Osteoblast (primary cell): ENCODE data around the gene NDUFS2. TPM values are rescaled to one million over a fixed set of nuclear protein-coding genes. Genes with fewer than 3 reads are reported as not detected.

Experiments used
- DNase-seq: peaks from one replicate; pipeline ENCODE4 v3.0.0; 2011; ENCODE audit warnings: low spot score, mixed read lengths; ENCODE audit not compliant: insufficient read length; ENCODE audit errors: missing footprints
- H2AFZ ChIP-seq: 2 replicates; pipeline ENCODE4 v1.6.0; 2011; ENCODE audit warnings: mild to moderate bottlenecking, low read length
- H3K27ac ChIP-seq: 2 replicates; pipeline ENCODE4 v1.5.1; 2011; ENCODE audit warnings: mild to moderate bottlenecking, low read depth, low read length, moderate library complexity
- H3K27me3 ChIP-seq: 2 replicates; pipeline ENCODE4 v1.6.0; 2012; ENCODE audit warnings: mild to moderate bottlenecking, control low read depth, inconsistent platforms, low read length, moderate library complexity; ENCODE audit not compliant: insufficient read depth
- H3K36me3 ChIP-seq: 2 replicates; pipeline ENCODE4 v1.5.1; 2011; ENCODE audit warnings: mild to moderate bottlenecking, low read length, control low read depth, moderate library complexity; ENCODE audit not compliant: insufficient read depth
- H3K4me1 ChIP-seq: 2 replicates; pipeline ENCODE4 v1.5.1; 2011; ENCODE audit warnings: mild to moderate bottlenecking, low read length, control low read depth, moderate library complexity; ENCODE audit not compliant: insufficient read depth
- H3K4me2 ChIP-seq: 2 replicates; pipeline ENCODE4 v1.6.0; 2011; ENCODE audit warnings: mild to moderate bottlenecking, low read length; ENCODE audit not compliant: insufficient read depth
- H3K4me3 ChIP-seq: fragments of 200-600 bp; sonication (generic); 3 replicates; pipeline ENCODE4 v1.5.1; 2012; ENCODE audit warnings: mild to moderate bottlenecking, low read length, inconsistent platforms; ENCODE audit not compliant: insufficient read depth
- H3K79me2 ChIP-seq: 2 replicates; pipeline ENCODE4 v1.6.0; 2012; ENCODE audit warnings: mild to moderate bottlenecking, low read length, control low read depth, inconsistent platforms; ENCODE audit not compliant: insufficient read depth
- H3K9me3 ChIP-seq: 2 replicates; pipeline ENCODE4 v1.5.1; 2011; ENCODE audit warnings: low read depth, low read length, control low read depth
- H4K20me1 ChIP-seq: 2 replicates; pipeline ENCODE4 v1.6.0; 2012; ENCODE audit warnings: mild to moderate bottlenecking, low read length, control low read depth; ENCODE audit not compliant: insufficient read depth
- total RNA-seq: library from RNA; depleted of rRNA; stranded (reverse); fragments of >200 nt; gene quantifications from 2 replicates; pipeline ENCODE4 v1.2.3, GENCODE V29; 2012
- TF ChIP-seq, protein P1 (sequence below): IDR thresholded peaks from 2 replicates; pipeline ENCODE4 v1.5.1; 2011; ENCODE audit warnings: mild to moderate bottlenecking, low read depth, low read length, moderate library complexity; ENCODE audit errors: extremely low read depth

Gene NDUFS2
- total RNA-seq, 1 donor = 103 TPM

DNA sequence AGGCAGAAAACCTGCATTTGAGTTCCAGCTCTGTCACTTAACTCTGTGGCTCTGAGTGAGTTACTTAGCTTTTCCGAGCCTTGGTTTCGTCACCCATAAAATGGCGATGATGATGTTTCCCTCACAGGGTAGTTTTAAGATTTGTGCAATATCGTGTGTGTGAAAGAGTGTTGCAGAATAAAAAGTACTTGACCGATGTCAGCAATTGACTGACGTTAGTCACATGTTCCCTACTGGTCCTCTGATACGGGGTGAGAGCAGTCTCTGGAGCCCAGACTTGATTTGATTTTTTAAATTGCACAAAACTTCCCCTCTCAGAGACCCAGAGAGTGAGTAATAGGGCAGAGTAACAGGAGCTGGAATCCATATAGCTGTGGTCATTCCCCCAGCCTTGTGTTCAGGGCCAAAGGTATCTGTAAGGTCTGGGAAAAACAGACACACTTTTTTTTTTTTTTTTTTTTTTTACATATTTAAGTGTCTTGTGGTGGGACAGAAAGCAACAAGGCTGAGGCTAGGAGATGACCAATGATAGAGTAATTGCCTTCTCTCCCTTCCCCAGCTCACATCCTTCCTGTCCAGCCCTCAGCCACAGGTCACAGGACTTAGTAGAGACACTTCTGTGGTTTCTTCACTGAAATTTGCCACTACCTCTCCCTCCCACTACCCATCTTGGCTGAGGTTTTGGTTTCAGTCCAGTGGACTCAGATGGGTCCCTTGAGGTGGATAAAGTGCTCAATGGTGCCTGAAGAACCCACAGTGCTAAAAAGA, 15.0 kb downstream of the NDUFS2 start:
- peak overlapping the region; percentile 73 for H2AFZ ChIP-seq
- peak; percentile 90 for DNase-seq
- no peaks in the 10 kb centered on the region for H3K27me3 ChIP-seq
- peak overlapping the region; percentile 97 for H3K27ac ChIP-seq
- H3K9me3 ChIP-seq = no peaks in the 10 kb centered on the region
- no peaks in the 10 kb centered on the region for H3K79me2 ChIP-seq
- H3K4me2 ChIP-seq = peak overlapping the region; percentile 77
- TF ChIP-seq, protein P1, sequence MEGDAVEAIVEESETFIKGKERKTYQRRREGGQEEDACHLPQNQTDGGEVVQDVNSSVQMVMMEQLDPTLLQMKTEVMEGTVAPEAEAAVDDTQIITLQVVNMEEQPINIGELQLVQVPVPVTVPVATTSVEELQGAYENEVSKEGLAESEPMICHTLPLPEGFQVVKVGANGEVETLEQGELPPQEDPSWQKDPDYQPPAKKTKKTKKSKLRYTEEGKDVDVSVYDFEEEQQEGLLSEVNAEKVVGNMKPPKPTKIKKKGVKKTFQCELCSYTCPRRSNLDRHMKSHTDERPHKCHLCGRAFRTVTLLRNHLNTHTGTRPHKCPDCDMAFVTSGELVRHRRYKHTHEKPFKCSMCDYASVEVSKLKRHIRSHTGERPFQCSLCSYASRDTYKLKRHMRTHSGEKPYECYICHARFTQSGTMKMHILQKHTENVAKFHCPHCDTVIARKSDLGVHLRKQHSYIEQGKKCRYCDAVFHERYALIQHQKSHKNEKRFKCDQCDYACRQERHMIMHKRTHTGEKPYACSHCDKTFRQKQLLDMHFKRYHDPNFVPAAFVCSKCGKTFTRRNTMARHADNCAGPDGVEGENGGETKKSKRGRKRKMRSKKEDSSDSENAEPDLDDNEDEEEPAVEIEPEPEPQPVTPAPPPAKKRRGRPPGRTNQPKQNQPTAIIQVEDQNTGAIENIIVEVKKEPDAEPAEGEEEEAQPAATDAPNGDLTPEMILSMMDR = no peak
- no peaks in the 10 kb centered on the region for H4K20me1 ChIP-seq
- peak overlapping the region; percentile 43 for H3K4me3 ChIP-seq
- peaks cover 22% of the 10 kb centered on the region for H3K36me3 ChIP-seq
- H3K4me1 ChIP-seq = peaks cover 24% of the 10 kb centered on the region

DNA sequence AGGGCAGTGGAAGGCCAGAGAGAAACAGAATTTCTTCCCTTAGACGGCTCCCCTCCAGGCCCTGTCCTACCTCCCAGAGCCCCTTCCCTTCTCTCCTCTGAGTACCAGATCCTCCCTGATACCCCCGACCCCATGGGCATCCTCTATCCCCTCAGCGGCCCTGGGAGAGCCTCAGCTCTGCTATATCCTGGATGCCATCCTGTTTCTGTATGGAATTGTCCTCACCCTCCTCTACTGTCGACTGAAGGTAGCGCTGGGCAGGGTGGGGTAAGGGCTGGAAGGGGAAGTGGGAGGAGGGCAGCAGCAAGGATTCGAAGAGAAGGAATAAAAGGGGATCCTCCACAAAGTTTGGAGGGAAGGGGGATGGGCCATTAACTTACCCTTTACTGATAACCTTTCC, 15.7 kb downstream of the NDUFS2 start:
- Histone ChIP-seq H3K36me3 (peaks cover 17% of the 10 kb centered on the region), H3K4me3 (peak overlapping the region; percentile 11), H3K27me3 (no peaks in the 10 kb centered on the region), H4K20me1 (no peaks in the 10 kb centered on the region), H3K4me1 (peaks cover 24% of the 10 kb centered on the region), H3K4me2 (peak overlapping the region; percentile 77), H3K27ac (peak overlapping the region; percentile 97), H3K9me3 (no peaks in the 10 kb centered on the region), H2AFZ (peak overlapping the region; percentile 40), H3K79me2 (no peaks in the 10 kb centered on the region)
- TF ChIP-seq, protein P1 = no peak
- no peak for DNase-seq

DNA sequence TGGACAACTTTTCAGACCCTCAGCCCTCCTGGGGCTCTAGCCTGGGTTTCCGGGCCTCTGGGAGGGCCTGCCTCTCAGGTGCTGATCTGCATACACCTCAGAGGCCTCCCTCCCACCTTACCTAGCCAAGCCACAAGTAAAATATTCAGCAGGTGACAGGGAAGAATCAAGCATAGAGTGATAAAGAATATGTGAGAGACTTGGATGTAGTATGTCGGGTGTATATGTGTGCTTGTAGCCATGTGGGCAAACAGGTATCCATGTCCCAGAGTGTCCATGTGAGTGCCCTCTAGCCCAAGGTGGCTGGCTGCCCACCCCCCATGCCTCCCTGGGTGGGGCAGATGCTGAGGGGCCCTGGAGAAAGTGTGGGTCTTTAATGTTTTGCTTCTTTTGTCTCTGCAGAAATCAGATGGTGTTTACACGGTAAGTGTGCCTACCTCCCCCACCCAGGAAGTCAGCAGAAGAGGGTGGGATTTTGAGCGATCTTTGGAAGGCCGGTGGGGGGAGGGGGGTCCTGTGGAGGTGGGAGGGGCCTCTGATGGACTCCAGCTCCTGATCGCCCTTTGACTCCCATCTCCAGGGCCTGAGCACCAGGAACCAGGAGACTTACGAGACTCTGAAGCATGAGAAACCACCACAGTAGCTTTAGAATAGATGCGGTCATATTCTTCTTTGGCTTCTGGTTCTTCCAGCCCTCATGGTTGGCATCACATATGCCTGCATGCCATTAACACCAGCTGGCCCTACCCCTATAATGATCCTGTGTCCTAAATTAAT, 16.3 kb downstream of the NDUFS2 start:
- no peak for DNase-seq
- H3K4me1 ChIP-seq = peaks cover 24% of the 10 kb centered on the region
- TF ChIP-seq, protein P1 = no peak
- H2AFZ ChIP-seq = no peak overlapping the region
- H3K4me2 ChIP-seq = no peak overlapping the region
- no peaks in the 10 kb centered on the region for H4K20me1 ChIP-seq
- peak overlapping the region; percentile 97 for H3K27ac ChIP-seq
- H3K9me3 ChIP-seq = no peaks in the 10 kb centered on the region
- H3K4me3 ChIP-seq = no peak overlapping the region
- H3K27me3 ChIP-seq = no peaks in the 10 kb centered on the region
- peaks cover 11% of the 10 kb centered on the region for H3K36me3 ChIP-seq
- no peaks in the 10 kb centered on the region for H3K79me2 ChIP-seq
